Inflammatory macrophage (primary cell): Measurements from ENCODE around the gene TNIP2.
"Not testable (repeated sequence)": the region's sequence is repeated elsewhere in the genome, so short reads cannot be mapped to it uniquely, and the experiment has no call there.

Source experiments
- DNase-seq, 2 donors: peaks; one replicate each; pipeline ENCODE4 v3.0.0-alpha.2; 2020 to 2022

The TNIP2 gene

GRCh38 chr4:2768921-2769336 is 12.8 kb upstream of the TNIP2 start:
- no peak for DNase-seq

DNA sequence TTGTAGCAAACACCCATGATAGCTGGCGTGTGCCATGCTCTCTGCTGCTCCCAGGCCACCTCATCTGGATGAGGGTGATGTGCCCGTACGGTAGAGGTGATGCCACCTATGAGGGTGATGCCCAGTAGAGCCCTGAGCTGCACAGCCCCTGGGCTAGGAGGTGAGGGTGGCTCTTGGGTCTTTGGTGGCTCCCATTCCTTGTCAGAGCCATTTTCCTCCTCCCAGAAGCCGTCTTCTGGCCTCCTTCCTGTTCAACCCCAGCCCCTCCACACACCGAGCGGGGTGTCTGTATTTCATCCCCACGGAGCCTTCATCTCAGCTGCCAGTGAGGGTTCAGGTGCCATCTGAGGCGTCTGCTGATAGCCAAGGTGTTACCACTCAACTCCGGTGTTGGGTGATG is 12.0 kb upstream of the TNIP2 start:
- DNase-seq, result no peak

GRCh38 chr4:2767705-2768074 is 11.6 kb upstream of the TNIP2 start:
- DNase-seq, result no peak

DNA sequence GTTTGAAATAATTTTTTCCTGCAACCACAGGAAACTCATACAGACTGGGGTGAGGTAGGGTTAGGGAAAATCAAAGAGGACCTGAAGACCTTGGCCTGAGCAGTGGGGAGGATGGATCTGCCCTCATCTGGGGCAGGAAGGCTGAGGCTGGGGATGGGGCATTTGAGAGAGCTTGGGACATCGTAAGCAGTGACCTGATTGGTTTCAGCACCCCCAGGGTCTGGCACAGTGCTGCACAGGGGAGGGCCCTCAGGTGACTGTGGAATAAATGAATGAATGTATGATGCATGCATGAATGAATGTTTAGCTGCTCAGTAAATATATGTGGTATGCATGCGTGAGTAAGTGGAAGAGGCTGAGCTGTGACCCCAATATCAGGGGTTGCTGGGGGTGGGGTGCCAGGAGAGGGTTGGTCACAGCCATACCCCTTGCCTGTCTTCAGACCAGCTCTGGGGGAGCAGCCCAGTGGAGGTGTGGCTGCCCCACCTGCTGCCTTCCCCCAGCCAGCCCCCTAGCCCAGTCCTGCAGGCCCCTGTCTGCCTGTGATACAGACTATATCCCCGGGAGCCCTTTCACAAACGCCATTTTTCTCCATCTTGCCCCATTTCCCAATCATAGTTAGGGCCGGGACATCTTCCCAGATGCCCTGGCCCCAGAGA is 11.0 kb upstream of the TNIP2 start:
- DNase-seq, result no peak

DNA sequence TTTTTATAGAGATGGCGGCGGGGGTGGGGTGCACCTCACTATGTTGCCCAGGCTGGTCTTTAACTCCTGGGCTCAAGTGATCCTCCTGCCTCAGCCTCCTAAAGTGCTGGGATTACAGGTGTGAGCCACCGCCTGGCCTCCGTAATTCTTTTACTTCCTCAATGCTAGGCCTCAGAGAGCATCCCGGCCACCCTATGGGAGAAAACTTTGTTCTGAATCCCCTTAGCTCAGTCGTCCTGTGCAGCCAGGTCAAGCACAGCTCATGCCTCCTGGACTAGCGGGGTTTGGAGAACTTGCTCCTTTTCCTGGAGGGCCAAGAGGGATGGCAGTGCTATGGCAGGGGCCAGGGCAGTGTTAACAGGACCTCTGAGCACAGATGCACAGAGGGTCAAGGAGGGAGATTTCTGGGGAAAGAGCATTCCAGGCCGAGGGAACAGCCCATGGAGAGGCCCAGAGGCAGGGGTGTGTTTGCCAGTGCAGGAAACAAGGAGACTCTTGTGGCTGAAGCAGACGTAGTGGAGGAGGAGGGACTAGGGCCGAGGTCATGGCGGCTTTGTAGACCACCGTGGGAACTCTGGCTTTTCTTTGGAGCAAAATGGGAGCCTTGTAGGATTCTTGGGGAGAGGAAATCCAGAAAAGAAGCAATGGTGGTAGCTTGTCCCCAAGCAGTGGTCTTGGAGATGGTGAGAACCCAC is 9.8 kb upstream of the TNIP2 start:
- no peak for DNase-seq

DNA sequence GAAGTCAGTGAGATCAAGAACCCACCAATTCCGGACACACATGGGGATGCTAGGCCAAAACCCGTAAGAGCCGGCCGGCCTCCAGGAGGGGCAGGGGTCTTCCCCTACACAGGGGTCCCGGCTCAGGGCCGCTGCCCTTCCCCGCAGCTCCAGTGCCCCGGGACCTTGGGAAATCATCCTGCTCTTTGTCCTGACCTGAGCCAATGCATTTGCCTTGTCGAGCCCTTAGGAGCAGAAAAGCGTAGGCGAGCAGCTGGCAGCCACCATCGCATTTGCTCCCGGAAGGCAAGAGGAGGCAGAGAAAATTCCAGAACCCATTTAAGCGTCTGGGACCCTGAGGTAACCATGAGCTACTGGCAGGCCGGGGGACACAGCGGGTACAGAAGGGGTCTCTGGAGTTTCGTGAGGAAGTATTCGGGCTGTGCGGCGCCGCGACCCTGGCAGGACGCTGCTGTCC is 7.4 kb upstream of the TNIP2 start:
- no peak for DNase-seq

DNA sequence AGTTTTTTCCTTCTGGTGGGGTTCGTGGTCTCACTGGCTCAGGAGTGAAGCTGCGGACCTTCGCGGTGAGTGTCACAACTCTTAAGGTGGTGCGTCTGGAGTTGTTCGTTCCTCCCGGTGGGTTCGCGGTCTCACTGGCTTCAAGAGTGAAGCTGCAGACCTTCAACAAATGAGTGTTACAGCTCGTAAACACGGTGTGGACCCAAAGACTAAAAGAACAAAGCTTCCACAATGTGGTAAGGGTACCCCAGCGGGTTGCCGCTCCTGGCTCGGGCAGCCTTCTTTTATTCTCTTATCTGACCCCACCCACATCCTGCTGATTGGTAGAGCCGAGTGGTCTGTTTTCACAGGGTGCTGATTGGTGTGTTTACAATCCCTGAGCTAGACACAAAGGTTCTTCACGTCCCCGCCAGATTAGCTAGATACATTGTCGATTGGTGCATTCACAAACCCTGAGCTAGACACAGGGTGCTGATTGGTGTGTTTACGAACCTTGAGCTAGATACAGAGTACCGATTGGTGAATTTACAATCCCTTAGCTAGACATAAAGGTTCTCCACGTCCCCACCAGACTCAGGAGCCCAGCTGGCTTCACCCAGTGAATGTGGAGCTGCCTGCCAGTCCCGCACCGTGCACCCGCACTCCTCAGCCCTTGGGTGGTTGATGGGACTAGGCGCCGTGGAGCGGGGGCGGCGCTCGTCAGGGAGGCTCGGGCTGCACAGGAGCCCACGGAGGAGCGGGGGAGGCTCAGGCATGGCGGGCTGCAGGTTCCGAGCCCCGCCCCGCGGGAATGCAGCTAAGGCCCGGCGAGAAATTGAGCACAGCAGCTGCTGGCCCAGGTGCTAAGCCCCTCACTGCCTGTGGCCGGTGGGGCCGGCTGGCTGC is 6.6 kb upstream of the TNIP2 start:
- not testable (repeated sequence) for DNase-seq

- no peak for DNase-seq
Measured at GRCh38 chr4:2762048-2762447, 5.9 kb upstream of the TNIP2 start.

GRCh38 chr4:2761035-2761923 is 5.1 kb upstream of the TNIP2 start:
- DNase-seq, result no peak

- no peak for DNase-seq
Measured at GRCh38 chr4:2757426-2757825, 1.3 kb upstream of the TNIP2 start.

DNA sequence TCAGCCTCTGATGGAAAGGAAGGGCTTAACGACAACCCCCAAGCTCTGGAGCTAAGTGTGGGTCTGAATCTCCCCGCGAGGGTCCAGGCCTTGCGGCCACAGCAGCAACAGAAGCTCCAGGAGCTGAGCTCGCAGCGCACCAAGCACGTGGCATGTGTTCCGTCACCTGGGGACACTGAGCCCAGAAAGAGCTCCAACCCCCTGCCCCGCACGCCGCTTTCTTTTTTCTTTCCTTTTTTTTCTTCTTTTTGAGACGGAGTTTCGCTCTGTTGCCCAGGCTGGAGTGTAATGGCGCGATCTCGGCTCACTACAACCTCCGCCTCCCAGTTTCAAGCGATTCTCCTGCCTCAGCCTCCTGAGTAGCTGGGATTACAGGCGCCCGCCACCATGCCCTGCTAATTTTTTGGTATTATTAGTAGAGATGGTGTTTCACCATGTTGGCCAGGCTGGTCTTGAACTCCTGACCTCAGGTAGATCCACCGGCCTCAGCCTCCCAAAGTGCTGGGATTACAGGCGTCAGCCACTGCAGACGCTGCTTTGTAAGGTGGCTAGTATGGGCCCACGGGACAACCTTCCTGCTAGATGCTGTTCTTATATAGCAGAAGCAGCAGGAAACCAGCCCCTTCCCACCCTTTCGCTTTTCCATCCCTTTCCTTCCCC is 685 bp upstream of the TNIP2 start:
- no peak for DNase-seq

DNA sequence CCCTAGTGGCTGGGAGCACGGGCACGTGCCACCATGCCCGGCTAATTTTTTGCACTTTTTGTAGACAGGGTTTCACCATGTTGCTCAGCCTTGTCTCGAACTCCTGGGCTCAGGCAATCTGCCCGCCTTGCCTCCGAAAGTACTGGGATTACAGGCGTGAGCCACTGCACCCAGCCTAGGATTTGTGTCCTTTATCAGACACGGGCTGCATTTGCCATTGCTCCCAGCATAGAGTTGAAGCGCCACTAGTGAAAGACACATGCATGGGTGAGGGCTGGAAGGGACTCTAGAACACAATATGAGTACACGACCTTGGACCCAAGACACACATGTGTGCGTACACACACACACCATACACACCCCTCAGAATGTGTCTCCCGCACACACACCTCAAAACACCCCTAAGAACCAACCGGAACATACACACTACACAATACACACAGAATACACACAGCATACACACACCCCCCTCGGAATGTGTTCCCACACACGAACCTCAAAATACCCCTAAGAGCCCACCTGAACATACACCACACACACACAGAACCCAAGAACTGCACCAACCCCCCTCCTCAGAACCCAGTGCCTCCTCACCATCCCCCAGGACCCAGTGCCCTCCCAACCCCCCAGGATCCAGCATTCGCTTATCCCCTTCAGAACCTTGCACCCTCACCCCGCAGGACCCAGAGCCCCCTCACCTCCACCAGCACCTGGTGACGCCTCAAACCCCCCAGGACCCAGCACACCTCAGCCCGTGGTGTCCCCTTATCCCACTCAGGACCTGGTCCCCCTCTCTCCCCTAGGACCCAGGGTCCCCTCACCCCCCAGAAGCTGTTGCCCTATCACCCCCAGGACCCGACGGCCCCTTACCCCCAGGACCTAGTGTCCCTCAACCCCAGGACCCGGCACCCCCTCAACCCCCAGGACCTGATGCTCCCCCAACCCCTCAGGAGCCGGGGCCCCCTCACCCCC is 1.0 kb downstream of the TNIP2 start:
- no peak for DNase-seq

- DNase-seq, result no peak
Measured at GRCh38 chr4:2753436-2753835, 2.7 kb downstream of the TNIP2 start.

- no peak for DNase-seq
Measured at GRCh38 chr4:2750719-2751605, 5.2 kb downstream of the TNIP2 start.

- no peak for DNase-seq
Measured at GRCh38 chr4:2746891-2747695, 9.0 kb downstream of the TNIP2 start.

GRCh38 chr4:2745981-2746806 is 9.9 kb downstream of the TNIP2 start:
- DNase-seq, result peak; percentile 90 to 98

- DNase-seq, result no peak
Measured at GRCh38 chr4:2745516-2745915, 10.6 kb downstream of the TNIP2 start.
